HG03064 (cell line): Measurements from ENCODE around the gene TRIM44.
"Not testable (repeated sequence)": the region's sequence is repeated elsewhere in the genome, so short reads cannot be mapped to it uniquely, and the experiment has no call there.

Experiments
- ATAC-seq: cut with Tn5 transposase; IDR thresholded peaks from one replicate; pipeline ENCODE4 v1.9.1; 2021; ENCODE audit warnings: low read depth; ENCODE audit not compliant: unreplicated experiment

The TRIM44 gene

DNA sequence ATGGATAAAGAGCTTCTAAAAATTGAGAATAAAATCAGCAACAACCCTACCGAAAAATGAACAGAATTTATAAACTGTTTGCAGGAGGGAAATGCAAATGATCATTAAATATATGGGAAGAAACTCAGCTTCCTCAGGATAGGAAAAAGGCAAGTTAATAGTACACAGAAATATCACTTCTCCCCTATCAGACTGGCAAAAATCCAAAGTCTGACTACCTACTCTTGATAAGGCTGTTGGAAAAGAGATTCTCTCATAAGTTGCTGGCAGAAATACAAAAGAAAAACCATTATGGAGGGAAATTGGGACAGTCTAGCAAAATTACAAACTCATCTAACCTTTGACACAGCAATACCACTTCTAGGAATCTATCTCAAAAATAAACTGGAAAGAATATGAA lies 180.4 kb downstream of the TRIM44 start:
- ATAC-seq, result no peak

DNA sequence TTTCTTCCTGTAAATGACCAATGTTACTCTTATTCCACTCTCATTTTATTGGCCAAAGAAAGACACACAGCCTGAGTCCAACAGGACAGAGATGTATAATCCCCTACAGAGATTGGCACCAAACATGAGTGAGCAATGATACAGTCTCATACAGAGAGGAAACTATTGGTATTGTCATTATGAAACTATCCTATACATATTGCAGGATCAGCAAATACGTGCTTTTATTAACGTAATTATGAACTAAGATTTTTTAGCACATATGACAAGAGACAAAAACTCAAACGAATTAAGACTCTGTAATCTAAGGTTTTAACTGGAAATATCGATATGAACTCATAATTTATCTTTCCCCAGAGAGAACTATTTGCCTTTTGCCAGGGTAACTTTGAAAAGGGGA lies 182.0 kb downstream of the TRIM44 start:
- no peak for ATAC-seq

DNA sequence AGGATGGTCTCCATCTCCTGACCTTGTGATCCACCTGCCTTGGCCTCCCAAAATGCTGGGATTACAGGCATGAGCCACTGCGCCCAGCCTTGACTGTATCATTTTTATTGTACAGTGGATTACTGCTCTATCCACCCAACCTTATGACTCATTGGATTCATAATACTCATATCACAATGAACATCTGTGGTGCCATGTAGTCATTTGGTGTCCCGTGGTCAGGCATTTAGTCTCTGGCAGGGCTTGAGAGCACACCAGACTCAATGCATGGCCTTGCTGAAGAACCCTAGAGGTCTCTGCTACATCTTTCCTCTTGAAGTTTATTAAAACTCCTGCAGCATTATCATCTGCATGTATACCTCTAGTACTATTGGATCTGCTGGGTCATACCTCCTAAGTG lies 183.3 kb downstream of the TRIM44 start:
- ATAC-seq, result no peak

DNA sequence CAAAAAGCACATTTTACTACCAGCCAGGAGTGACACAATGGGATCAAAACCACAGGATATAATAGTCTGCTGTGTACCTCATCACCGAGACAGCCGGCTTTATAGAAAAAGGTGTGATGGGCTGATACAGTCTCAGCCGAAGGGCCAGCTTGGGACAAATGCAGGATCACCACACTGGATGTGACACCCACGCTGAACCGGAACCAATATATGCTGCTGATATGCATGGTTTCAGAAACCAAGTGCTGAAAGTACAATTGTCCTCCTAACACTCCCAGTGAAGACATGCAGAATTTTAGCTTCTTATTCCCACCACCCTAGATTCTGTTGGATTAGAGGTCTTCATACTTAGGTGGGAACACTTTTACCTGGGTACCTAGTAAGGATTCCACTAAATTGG lies 184.3 kb downstream of the TRIM44 start:
- no peak for ATAC-seq

DNA sequence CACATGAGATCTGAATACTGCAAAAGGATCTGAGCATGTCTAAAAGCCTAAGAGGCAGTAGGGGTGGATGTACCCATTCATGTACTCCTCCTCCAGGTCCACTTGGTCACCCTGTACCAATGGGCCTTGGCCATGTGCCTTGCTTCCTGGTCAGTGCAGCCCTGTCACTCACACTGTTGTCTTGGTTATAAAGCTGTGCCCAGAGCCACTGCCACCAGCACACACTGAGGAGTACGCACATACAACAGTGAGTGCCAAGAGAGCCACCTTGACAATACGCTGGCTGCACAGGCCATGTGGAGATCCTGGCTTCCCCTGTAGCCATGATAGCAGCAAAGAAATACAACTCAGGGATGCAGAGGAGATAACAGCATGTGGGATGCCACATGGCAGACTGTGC lies 184.9 kb downstream of the TRIM44 start:
- ATAC-seq, result no peak

DNA sequence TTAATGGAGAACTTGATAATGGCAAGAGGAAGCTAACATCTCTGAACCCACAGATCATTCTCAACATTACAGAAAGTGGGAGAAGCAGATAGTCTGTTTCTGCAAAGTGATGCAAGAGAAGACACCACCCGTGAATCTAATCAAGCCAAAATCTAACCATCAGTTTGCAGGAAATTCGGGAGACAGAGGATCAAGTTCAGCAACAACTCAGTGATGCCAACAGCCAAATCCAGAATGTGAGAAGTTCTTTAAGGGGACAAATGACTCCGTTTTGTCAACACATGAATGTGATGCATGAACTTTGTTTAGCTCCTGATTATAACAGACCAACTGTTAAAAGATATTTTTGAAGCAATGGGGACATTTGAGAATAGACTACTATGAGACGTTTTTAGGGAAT lies 186.0 kb downstream of the TRIM44 start:
- no peak for ATAC-seq

DNA sequence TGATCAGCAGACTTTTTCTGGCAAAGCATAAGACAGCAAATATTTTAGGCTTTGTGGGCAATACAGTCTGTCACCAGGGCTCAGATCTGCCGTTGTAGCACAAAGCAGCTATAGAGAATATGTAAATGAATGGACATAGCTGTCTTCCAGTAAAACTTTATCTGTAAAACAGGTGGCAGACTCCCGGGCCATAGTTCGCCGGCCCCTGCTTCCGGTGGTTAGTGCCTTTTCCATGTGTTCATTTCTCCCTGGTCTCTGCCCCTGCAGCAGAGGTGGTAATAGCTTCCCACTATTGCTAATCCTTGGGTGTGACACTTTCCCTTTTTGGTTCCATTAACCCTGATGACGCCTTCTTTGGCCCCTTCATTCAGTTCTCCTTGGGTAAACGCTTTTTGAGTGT lies 187.6 kb downstream of the TRIM44 start:
- no peak for ATAC-seq

DNA sequence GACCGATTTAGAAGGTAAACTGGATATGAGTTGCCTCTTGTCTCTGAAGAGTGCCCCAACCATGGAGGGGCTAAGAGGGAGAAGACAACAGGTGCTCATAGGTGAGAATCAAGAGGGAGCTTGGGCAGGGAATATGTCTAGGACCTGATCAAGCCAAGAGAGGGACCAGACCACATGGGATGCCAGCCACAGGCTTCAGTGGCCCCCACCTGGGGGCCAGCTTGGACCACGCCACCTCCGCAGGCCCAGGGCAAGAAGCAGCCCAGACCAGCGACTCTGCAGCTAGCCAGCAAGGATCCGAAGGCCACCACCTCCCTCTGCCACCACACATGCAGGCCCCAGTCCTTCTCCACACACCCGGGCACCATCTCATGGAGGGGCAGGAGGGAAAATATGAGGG lies 188.8 kb downstream of the TRIM44 start:
- no peak for ATAC-seq

DNA sequence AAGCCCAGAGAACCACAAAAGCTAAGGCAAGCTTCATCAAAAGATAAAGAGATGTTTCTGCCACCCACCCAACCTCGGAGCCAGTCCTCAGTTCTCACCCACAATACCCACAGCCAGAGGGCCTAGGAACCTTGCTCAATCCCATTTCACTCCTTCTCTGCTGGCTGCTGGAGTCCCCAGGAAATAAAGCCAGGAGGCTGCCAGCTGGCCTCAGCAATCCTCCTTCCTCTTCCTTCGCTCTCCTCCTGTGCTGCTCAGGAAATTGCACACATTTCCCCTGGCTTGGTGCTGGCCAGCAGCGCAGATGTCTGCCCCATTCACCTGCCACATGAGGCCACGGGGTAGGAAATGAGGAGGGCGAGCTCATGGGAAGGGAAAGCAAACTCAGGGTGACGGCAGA lies 189.5 kb downstream of the TRIM44 start:
- no peak for ATAC-seq

DNA sequence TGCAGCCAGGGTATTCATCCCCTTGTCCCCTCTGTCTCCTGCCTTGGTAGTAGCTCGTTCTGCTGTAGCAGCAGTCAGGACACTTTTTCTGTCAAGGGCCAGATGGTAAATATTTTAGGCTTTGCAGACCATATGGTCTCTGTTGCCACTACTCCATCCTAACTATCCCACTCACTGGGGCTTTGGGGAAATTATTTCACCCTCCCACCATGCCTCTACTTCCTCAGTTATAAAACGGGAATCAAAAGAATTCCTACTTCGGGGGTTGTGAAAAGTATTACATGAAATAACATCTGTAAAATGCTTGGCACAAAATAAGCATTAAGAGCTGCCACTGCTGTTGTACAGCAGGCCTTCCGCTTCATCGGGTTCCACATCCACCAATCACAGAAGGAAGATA lies 191.4 kb downstream of the TRIM44 start:
- no peak for ATAC-seq

DNA sequence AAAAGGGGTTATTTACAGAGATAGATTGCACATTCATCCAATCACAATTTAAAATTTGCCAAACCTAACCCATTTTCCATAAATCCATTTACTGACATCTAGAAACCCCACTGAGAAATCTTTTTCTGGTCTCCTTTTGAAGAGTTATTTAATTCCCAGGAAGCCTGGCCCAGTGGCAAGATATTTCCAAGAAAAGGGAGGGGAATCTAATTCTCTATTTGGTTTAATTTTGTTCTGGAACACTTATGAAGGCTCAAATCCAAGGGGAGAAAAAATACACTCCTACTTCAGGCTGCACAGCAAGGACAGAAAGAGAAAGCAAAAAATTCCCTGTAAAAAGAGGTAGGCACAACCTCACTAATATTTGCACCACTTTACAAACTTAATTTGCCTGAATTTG lies 193.1 kb downstream of the TRIM44 start:
- ATAC-seq, result no peak

DNA sequence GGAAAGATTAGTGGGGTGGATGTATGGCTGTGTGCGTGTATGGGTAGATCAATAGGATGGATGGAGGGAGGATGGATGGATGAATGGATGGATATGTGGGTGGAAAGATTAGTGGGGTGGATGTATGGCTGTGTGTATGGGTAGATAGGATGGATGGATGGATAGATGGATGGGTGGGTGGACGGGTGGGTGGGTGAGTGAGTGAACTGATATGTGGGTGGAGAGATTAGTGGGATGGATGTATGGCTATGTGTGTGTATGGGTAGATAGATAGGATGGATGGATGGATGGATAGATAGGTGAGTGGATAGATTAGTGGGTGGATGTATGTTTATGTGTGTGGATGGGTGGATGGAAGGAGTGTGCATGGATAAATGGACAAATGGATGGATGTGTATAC lies 193.7 kb downstream of the TRIM44 start:
- ATAC-seq, result no peak

DNA sequence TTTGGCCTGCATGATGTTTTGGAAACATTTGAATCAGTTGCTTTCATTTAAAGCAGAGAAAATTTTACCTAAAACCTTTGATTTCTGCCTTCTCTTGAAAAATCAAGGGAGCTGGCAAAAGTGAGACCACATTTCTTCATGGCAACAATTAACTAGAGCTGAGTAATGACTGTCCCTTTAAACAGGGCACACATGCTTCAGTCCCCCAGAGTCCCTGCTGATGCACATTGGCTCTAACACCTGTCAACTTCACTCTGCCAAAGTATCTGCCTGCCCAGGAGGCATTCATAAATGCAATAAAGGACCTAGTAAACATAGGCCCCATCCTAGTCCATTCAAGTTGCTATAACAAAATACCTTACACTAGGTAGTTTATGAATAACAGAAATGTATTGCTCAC lies 194.2 kb downstream of the TRIM44 start:
- ATAC-seq, result no peak

DNA sequence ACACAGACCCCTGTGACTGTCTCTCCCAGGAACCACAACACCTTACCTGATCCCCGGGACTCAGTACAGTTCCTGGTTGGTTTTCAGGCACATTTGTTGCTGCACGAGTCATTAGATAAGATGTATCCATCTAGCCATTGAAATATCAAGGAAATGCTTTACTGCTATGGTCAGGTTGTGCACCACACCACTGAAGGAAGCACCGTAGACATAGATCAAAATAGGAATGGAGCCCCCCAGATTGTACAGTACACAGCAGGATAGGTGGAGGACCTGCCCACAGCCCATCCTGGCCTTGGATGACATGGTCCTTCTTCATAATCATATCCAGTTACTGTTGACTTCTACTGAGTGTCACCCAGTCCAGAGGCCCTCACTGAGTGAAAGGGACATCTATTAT lies 195.3 kb downstream of the TRIM44 start:
- ATAC-seq, result no peak

DNA sequence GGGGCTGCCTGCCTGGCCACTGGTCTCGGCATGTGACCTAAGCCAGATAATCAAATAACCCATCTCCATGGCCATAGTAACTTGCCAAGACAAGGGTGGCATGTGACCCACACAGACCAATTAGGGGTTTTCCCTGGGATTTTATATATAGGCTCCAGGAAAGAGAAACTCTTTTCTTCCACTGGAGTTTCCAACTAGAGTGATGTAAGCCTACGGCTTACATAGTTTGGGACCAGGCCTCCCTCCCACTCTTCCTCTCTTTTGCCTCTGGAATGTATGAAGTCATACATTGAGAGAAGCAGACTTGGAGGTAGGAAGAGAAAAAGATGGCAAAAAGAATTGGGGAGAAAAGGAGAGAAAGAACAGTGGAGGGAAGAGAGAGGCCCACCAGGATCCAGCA lies 196.7 kb downstream of the TRIM44 start:
- ATAC-seq, result no peak

DNA sequence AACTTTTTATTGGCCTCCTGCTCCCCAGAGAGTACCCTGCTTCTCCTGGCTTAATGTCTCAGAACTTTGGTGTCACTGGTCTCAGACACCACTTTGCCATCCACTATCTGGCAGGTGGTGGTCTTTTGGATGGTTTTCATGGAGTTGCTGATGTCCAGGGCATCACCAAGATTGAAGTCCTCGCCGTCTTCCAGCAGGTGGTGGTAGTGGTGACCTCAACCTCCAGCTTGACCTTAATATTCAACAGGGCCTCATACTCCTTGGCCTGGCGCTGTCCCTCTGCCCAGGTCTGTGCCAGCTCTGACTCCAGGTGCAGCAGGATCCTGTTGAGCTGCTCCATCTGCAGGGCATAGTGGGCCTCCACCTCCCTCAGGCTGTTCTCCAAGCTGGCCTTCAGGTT lies 197.6 kb downstream of the TRIM44 start:
- ATAC-seq, result not testable (repeated sequence)

DNA sequence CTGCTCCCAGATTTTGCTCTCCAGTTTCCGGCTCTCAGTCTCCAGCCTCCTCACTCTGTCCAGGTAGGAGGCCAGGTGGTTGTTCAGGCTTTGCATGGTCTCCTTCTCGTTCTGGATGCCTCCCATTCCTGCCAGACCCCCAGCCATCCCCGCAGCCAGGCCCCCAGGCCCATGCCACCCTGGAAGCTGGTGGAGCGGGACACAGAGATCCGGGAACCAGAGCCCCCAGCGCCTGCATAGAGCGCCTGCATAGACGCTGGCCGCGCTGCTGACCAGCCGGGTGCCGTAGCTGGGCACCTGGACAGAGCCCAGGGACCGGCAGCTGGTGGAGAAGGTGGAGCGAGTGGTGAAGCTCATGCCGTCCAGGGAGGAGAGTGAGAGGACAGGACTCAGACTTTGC lies 198.6 kb downstream of the TRIM44 start:
- ATAC-seq, result no peak

DNA sequence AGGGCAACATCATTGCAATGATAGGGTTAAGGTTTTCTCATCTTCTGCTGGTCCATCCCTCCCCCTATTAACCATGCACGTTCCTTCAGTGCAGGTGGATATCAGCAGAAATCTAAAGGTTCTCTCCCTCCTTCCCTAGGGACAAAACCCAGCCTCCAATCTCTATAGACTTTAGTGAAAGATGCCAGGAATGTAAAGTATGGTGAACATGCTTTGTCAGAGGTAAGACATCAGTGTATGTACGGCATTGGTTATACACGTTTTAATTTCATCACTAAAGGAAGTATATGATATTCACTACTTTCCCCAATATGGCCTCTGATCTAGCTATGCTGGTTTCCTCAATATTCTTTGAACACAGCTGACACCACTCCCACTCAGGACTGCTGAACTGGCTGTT lies 200.1 kb downstream of the TRIM44 start:
- no peak for ATAC-seq

DNA sequence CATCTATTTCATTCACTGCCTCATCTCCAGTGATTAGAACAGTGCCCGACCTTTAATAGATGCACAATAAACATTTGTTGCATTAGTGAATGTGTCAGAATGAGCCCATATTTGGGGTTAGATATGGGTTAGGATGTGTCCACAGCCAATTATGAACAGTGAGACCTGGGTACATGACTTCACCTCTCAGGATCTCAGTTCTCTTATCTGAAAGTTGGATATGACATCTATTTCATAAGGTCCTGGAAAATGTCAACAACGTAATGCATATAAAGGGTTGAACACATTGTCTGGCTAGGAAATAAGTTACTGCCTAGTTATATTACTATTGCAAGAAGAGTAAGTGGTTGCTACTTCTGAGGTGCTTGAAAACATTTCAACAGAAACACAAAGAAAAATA lies 201.6 kb downstream of the TRIM44 start:
- ATAC-seq, result no peak

DNA sequence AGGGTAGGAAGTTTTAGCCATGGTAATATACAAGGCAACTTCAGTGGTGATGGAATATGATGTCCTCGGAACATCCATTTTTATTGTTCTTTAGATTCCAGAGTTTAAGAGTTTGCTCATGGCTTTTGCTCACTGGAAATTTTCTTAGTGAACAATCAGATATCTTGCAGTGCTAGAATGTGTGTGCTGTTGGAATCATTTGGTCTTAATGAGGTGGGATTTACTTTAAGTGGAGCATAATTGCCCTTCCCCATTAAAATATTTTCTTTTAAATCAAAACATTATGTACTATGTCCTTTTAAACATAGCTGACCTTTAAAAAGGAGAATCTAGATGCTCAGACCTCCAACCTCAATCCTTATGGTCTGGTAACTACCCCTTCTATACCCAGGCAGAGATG lies 204.0 kb downstream of the TRIM44 start:
- ATAC-seq, result no peak
